ENCODE results near the gene SEC61B.
"Not testable (repeated sequence)": the region's sequence is repeated elsewhere in the genome, so short reads cannot be mapped to it uniquely, and the experiment has no call there.

SEC61B gene

GRCh38 chr9:99192786-99193465 lies 29.2 kb upstream of the SEC61B start:
- DNase-seq (ENCODE audit: low spot score): no peak

DNA sequence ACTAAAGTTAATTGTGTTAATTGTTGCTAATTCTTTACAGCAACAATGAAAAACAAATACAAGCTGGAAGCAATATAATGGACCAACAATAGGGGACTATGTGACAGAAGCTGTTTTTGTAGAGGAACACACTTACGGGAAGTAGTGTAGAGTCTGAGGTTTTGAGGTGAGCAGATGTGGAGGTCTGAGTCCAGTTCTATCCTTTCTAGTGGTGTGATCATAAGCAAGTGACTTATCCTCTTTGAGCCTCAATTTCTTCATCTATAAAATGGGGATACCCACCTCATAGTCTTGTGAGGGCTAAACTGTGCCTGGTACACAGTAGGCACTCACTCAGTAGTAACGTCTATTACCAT lies 28.6 kb upstream of the SEC61B start:
- no peak for DNase-seq (ENCODE audit: low spot score)

DNA sequence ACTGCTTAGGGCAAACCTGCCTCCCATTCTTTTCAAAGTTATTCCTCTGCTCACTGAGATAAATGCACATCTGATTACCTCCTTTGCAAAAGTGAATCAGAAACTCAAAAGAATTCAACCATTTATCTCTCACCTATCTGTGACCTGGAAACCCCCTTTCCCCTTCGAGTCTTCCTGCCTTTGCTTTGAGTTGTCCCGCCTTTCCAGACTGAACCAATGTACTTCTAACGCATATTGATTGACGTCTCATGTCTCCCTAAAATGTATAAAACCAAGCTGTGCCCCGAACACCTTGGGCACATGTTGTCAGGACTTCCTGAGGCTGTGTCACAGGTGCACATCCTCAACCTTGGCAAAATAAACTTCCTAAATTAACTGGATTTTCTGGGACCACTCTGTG lies 25.6 kb upstream of the SEC61B start:
- DNase-seq (ENCODE audit: low spot score): not testable (repeated sequence)

DNA sequence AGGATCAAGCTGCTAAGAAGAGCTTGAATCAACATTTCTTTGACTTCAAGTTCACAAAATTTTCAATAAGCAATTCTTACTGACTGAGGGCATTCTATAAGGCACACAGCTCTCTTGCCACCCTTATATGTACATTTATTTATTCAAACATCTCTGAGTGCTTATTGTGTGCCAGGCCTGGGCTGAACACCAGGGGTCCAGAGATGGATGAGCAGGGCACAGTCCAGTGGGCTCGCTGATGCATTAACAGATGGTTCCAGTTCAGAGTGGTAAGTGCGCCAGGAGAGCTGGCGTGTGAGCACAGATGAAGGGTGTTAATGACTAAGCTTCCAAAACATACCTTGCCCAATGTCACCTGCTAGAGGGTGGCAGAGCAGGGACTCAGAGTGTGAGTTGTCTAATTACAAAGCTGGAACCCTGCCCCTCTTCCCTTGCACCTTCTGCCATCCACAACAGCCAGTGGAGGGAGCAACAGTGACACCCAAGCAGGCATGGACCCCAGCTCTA lies 24.9 kb upstream of the SEC61B start:
- DNase-seq (ENCODE audit: low spot score): no peak

GRCh38 chr9:99197987-99198386 lies 24.1 kb upstream of the SEC61B start:
- DNase-seq (ENCODE audit: low spot score): no peak

GRCh38 chr9:99199938-99200539 lies 22.0 kb upstream of the SEC61B start:
- DNase-seq (ENCODE audit: low spot score): no peak

GRCh38 chr9:99201603-99202002 lies 20.5 kb upstream of the SEC61B start:
- DNase-seq (ENCODE audit: low spot score): no peak

DNA sequence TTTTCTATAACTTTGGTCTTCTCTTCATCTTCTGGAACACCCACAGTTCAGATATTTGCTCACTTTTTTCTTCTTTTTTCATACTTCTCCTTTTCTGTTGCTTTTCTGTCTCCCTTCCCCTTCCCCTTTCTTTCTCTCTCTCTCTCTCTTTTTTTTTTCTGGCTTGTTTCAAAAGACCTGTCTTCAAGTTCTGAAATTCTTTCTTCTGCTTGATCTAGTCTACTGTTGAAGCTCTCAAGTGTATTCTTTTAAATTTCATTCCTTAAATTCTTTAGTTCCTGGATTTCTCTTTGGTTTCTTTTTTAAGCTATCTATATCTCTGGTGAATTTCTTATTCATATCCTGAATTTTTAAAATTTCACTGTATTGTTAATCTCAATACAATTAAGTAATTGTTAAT lies 11.5 kb upstream of the SEC61B start:
- no peak for DNase-seq (ENCODE audit: low spot score)

- DNase-seq (ENCODE audit: low spot score): no peak
Measured at GRCh38 chr9:99211746-99212145, 10.3 kb upstream of the SEC61B start.

GRCh38 chr9:99213197-99213596 lies 8.9 kb upstream of the SEC61B start:
- DNase-seq (ENCODE audit: low spot score): no peak

DNA sequence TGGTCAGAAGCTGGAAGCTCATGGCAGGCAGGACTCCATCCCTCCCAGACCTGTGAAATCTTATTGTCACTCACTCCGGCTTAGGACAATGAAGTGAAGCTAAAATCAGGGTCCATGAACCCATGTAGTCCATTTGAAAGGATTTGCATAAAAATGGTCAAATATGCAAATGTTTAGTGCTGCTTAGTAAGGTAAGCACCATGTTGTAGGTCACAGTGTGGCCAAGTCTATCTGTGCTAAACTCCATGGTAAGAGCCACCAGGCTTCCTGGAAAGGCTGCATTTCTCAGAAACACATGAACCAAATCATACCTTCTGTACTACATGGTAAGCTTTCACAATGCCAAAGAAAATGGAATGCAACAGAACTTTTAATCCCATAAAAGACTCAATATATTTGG lies 6.0 kb upstream of the SEC61B start:
- no peak for DNase-seq (ENCODE audit: low spot score)

GRCh38 chr9:99220011-99220410 lies 2.1 kb upstream of the SEC61B start:
- no peak for DNase-seq (ENCODE audit: low spot score)

DNA sequence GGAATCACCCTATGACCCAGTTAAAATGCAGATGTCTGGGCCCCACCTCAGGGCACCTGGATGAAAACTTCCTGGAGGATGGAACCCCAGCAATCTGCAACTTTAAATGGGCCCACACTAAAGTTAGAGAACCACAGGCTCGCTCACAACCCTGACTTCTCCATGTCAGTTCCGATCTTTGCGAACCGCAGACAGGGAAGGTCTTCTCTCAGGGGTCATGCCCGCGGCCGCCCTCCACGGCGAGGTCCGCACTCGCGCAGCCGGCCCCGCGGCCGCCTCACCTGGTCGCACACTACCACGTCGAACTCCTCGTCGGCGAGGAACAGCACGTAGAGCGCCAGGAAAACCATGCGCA lies 839 bp upstream of the SEC61B start:
- no peak for DNase-seq (ENCODE audit: low spot score)

DNA sequence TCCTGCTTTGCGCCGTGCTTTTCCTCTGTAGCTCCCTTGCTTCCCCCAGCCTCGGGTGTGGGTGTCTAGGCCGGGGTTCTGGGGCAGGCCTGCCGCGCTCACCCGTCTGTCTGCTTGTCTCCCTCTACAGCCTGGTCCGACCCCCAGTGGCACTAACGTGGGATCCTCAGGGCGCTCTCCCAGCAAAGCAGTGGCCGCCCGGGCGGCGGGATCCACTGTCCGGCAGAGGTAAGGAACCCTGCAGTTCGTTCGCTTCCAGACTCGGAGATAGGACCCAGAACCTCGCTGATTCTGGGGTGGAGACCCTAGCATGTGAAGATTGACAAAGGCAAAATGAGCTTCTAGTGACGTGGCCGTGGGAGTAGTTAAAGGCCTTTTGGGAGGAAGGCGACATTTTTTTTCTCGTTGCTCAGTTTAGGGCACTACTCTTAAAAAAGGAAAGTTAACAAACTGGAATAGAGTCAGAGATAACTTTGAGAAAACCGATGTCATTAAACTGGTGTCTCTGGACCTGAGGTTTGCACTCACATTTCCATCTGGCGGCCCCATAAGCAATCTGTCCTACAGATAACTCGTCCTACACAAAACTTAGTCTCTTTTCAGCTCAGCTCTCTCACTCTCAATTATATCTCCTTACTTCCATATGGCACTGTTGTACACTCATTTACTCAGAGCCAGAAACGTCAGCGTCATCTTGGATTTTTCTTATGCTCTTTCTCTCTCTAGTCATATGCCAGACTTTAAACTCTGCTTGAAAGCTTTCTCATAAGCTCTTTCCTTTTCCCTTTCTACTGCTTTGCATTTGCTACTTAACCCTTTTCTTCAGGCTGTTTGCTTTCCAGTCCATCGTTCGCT lies 561 bp downstream of the SEC61B start:
- no peak for DNase-seq (ENCODE audit: low spot score)

- DNase-seq (ENCODE audit: low spot score): no peak
Measured at GRCh38 chr9:99224445-99224844, 2.4 kb downstream of the SEC61B start.

DNA sequence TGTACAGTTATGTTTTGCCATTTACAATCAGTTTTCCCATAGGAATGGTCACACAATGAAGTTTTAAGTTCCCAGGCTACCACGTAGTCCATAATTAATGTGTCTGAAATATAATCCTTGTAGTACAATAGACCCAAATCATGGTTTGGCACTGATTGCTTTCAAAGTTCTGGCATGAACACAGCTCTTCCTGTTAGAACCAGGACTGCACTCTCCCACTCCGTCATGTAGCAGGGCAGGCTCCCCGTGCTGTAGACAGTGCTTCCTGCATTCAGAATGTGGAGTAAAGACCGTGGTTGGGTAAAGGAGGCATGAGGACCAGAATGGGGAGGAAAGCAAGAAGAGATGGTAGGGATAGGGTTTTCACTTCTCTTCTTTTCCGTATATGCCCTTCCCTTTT lies 4.0 kb downstream of the SEC61B start:
- DNase-seq (ENCODE audit: low spot score): no peak

- no peak for DNase-seq (ENCODE audit: low spot score)
Measured at GRCh38 chr9:99230206-99230605, 8.1 kb downstream of the SEC61B start.

GRCh38 chr9:99231711-99232110 lies 9.6 kb downstream of the SEC61B start:
- DNase-seq (ENCODE audit: low spot score): no peak

DNA sequence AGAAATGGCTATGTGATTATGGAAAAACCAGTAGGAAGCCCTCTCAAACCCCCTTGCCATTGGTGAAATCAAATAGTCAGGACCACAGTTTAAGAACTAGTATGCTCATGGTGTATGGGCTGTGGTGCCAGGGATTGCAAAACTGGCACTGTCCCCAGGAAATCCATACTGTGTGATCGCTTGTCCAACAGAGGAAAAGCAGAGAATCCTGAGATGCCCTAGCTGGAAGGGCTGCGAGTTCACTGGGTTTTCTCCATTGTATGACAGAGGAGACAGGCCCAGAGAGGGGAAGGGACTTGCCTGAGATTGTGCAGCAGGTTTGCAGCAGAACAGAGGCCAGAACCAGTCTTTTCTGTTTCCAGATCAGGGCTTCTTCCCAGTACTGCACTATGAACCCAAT lies 12.5 kb downstream of the SEC61B start:
- DNase-seq (ENCODE audit: low spot score): no peak

DNA sequence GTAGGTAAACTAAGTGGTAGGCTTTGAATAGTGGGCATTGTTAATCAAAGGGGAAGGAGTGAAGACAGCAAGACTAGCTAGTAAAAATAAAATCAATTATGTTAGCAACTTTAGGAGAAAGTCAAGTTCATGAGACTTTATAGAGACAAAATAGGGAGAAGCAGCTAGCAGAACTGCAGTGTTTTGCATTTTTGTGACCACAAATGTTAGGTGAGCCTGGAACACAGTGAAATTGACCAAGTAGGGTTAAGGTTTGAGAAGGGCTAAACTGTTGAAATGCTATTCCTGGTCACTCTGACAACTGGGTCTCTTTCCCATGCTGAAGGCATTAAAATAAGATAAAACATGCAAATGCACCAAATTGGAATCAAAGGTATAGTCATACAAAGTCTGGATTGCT lies 13.0 kb downstream of the SEC61B start:
- DNase-seq (ENCODE audit: low spot score): no peak

GRCh38 chr9:99235926-99236634 lies 14.0 kb downstream of the SEC61B start:
- no peak for DNase-seq (ENCODE audit: low spot score)

GRCh38 chr9:99237356-99237755 lies 15.3 kb downstream of the SEC61B start:
- DNase-seq (ENCODE audit: low spot score): no peak

DNA sequence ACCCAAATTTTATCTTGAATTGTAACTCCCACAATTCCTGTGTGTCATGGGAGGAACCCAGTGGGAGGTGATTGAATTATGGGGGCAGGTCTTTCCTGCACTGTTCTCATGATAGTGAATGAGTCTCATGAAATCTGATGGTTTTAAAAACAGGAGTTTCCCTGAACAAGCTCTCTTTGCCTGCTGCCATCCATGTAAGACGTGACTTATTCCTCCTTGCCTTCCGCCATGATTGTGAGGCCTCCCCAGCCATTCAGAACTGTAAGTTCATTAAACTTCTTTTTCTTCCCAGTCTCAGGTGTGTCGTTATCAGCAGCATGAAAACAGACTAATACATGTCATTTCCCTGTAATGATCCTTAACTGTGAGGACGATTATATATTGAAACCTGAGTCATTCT lies 15.8 kb downstream of the SEC61B start:
- not testable (repeated sequence) for DNase-seq (ENCODE audit: low spot score)

All from globus pallidus (tissue), 1 donor.